ENCODE measurements around the gene PTPRM. TPM values are rescaled to one million over a fixed set of nuclear protein-coding genes. Genes with fewer than 3 reads are reported as not detected.

The PTPRM gene
- polyA plus RNA-seq, 3 donors = 0.04 to 2.1 (median 0.66) TPM

- no peak for DNase-seq
- H3K27me3 ChIP-seq (ENCODE audit: control insufficient read depth in 2 of 2, insufficient read depth in 2 of 2, low read length in 2 of 2) = no peaks in the 10 kb centered on the region
- H3K4me2 ChIP-seq (replicated peaks; ENCODE audit: extremely low read depth, low read length, poor library complexity, severe bottlenecking) = no peak overlapping the region
- H3K4me1 ChIP-seq (ENCODE audit: control insufficient read depth in 1 of 2, insufficient read depth in 2 of 2, low read length in 2 of 2) = no peaks in the 10 kb centered on the region
- intact Hi-C loops (cut with micrococcal nuclease) = no loop called here
- no peak for TF ChIP-seq CTCF (IDR thresholded peaks at IDR 0.05)
- no peak overlapping the region for H3K9ac ChIP-seq (ENCODE audit: insufficient read depth, low read length, poor library complexity, severe bottlenecking)
- Mint-ChIP-seq H3K36me3 (no peaks in the 10 kb centered on the region), H3K4me3 (no peak overlapping the region), H3K9me3 (peaks cover 4 to 22% (median 8%) of the 10 kb centered on the region in 7 donors), H3K27me3 (ENCODE audit: low read depth in 3 of 3) (peaks cover 0 to 2% (median 1%) of the 10 kb centered on the region in 3 donors), H3K27ac (no peak overlapping the region), H3K4me1 (no peaks in the 10 kb centered on the region)
- H3K36me3 ChIP-seq (replicated peaks in 1 of 2; ENCODE audit: control insufficient read depth in 1 of 2, insufficient read depth in 2 of 2, low read length in 2 of 2) = no peaks in the 10 kb centered on the region
- H4K20me1 ChIP-seq (ENCODE audit: insufficient read depth, low read length) = no peaks in the 10 kb centered on the region
- no CpG with 5 or more reads among the region's 1 CpG for WGBS (ENCODE audit: insufficient coverage)
- H3K79me2 ChIP-seq (ENCODE audit: insufficient read depth, low read length) = no peaks in the 10 kb centered on the region
- H3K9me3 ChIP-seq (replicated peaks in 1 of 2; ENCODE audit: control insufficient read depth in 1 of 2, insufficient read depth in 1 of 2, low read length in 2 of 2) = no peaks in the 10 kb centered on the region
- H2AFZ ChIP-seq (ENCODE audit: insufficient read depth, low read depth, low read length, poor library complexity, severe bottlenecking) = no peak overlapping the region
- H3K27ac ChIP-seq (ENCODE audit: low read depth in 1 of 2, low read length in 2 of 2) = no peak overlapping the region
- H3K4me3 ChIP-seq (replicated peaks in 1 of 3; ENCODE audit: low read depth in 2 of 3, low read length in 3 of 3) = no peak overlapping the region
Measured at GRCh38 chr18:7537145-7537544, 30.0 kb upstream of the PTPRM start.

- Mint-ChIP-seq H3K4me3 (no peak overlapping the region), H3K9me3 (peaks cover 0 to 11% (median 3%) of the 10 kb centered on the region in 7 donors), H3K36me3 (no peaks in the 10 kb centered on the region), H3K27me3 (ENCODE audit: low read depth in 3 of 3) (peaks cover 1 to 2% (median 1%) of the 10 kb centered on the region in 3 donors), H3K4me1 (no peaks in the 10 kb centered on the region), H3K27ac (no peak overlapping the region)
- Histone ChIP-seq H4K20me1 (ENCODE audit: insufficient read depth, low read length) (no peaks in the 10 kb centered on the region), H3K4me2 (replicated peaks; ENCODE audit: extremely low read depth, low read length, poor library complexity, severe bottlenecking) (no peak overlapping the region), H3K4me3 (replicated peaks in 1 of 3; ENCODE audit: low read depth in 2 of 3, low read length in 3 of 3) (no peak overlapping the region), H3K79me2 (ENCODE audit: insufficient read depth, low read length) (no peaks in the 10 kb centered on the region), H3K9me3 (replicated peaks in 1 of 2; ENCODE audit: control insufficient read depth in 1 of 2, insufficient read depth in 1 of 2, low read length in 2 of 2) (no peaks in the 10 kb centered on the region), H2AFZ (ENCODE audit: insufficient read depth, low read depth, low read length, poor library complexity, severe bottlenecking) (no peak overlapping the region), H3K9ac (ENCODE audit: insufficient read depth, low read length, poor library complexity, severe bottlenecking) (no peak overlapping the region), H3K27ac (ENCODE audit: low read depth in 1 of 2, low read length in 2 of 2) (no peak overlapping the region), H3K27me3 (ENCODE audit: control insufficient read depth in 2 of 2, insufficient read depth in 2 of 2, low read length in 2 of 2) (no peaks in the 10 kb centered on the region), H3K4me1 (ENCODE audit: control insufficient read depth in 1 of 2, insufficient read depth in 2 of 2, low read length in 2 of 2) (no peaks in the 10 kb centered on the region), H3K36me3 (replicated peaks in 1 of 2; ENCODE audit: control insufficient read depth in 1 of 2, insufficient read depth in 2 of 2, low read length in 2 of 2) (no peaks in the 10 kb centered on the region)
- 47% methylated on average over 3 of the region's 5 CpGs for WGBS (ENCODE audit: insufficient coverage)
- DNase-seq = no peak
- TF ChIP-seq CTCF (IDR thresholded peaks at IDR 0.05) = no peak
- intact Hi-C loops (cut with micrococcal nuclease) = no loop called here
Measured at GRCh38 chr18:7541835-7542234, 25.3 kb upstream of the PTPRM start.
